ENCODE measurements around the gene TMEM128. TPM values are rescaled to one million over a fixed set of nuclear protein-coding genes. Genes with fewer than 3 reads are reported as not detected.

The TMEM128 gene
- total and polyA plus RNA-seq, 2 of the 13 experiments (the other 11 are each of a cell fraction or from before 2014, with no cell fraction given): 19.4 to 27.9 TPM

- Histone ChIP-seq H3K4me3 (replicated peaks in 1 of 3; ENCODE audit: insufficient read depth in 1 of 3, low read depth in 2 of 3, low read length in 3 of 3) (no peak overlapping the region), H3K27ac (ENCODE audit: extremely low read length, insufficient read depth, low read length) (no peak overlapping the region), H3K4me1 (ENCODE audit: insufficient read depth, low read length) (no peaks in the 10 kb centered on the region), H3K4me2 (ENCODE audit: low read depth, low read length) (no peak overlapping the region), H3K79me2 (ENCODE audit: insufficient read depth, low read length) (no peaks in the 10 kb centered on the region), H3K9ac (ENCODE audit: insufficient read depth, low read depth, low read length) (no peak overlapping the region), H4K20me1 (ENCODE audit: insufficient read depth, low read length) (no peaks in the 10 kb centered on the region), H2AFZ (ENCODE audit: low read length) (no peak overlapping the region), H3K27me3 (ENCODE audit: control insufficient read depth in 1 of 2, insufficient read depth in 2 of 2, low read length in 2 of 2) (no peaks in the 10 kb centered on the region), H3K36me3 (replicated peaks in 1 of 2; ENCODE audit: control insufficient read depth in 1 of 2, insufficient read depth in 2 of 2, low read length in 2 of 2) (peaks cover 35 to 78% of the 10 kb centered on the region in 2 experiments), H3K9me3 (ENCODE audit: low read length) (no peaks in the 10 kb centered on the region)
- TF ChIP-seq THAP11 (CRISPR knock-in tag; IDR thresholded peaks at IDR 0.05): no peak
- TF ChIP-seq, protein P1, sequence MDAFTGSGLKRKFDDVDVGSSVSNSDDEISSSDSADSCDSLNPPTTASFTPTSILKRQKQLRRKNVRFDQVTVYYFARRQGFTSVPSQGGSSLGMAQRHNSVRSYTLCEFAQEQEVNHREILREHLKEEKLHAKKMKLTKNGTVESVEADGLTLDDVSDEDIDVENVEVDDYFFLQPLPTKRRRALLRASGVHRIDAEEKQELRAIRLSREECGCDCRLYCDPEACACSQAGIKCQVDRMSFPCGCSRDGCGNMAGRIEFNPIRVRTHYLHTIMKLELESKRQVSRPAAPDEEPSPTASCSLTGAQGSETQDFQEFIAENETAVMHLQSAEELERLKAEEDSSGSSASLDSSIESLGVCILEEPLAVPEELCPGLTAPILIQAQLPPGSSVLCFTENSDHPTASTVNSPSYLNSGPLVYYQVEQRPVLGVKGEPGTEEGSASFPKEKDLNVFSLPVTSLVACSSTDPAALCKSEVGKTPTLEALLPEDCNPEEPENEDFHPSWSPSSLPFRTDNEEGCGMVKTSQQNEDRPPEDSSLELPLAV (CRISPR knock-in tag; conservative IDR thresholded peaks at IDR 0.05; ENCODE audit: low read depth): no peak
- no peak for TF ChIP-seq NFE2 (CRISPR knock-in tag; IDR thresholded peaks at IDR 0.05)
- TF ChIP-seq, protein P2, sequence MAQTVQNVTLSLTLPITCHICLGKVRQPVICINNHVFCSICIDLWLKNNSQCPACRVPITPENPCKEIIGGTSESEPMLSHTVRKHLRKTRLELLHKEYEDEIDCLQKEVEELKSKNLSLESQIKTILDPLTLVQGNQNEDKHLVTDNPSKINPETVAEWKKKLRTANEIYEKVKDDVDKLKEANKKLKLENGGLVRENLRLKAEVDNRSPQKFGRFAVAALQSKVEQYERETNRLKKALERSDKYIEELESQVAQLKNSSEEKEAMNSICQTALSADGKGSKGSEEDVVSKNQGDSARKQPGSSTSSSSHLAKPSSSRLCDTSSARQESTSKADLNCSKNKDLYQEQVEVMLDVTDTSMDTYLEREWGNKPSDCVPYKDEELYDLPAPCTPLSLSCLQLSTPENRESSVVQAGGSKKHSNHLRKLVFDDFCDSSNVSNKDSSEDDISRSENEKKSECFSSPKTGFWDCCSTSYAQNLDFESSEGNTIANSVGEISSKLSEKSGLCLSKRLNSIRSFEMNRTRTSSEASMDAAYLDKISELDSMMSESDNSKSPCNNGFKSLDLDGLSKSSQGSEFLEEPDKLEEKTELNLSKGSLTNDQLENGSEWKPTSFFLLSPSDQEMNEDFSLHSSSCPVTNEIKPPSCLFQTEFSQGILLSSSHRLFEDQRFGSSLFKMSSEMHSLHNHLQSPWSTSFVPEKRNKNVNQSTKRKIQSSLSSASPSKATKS (CRISPR knock-in tag; IDR thresholded peaks at IDR 0.05): no peak
- no peak for TF ChIP-seq MLXIP (CRISPR knock-in tag; IDR thresholded peaks at IDR 0.05; ENCODE audit: borderline replicate concordance)
- no peak for TF ChIP-seq MAFK (conservative IDR thresholded peaks at IDR 0.05 in 1 of 2, IDR thresholded peaks at IDR 0.05 in 1 of 2; ENCODE audit: low read length in 2 of 2)
- TF ChIP-seq ZNF3 (CRISPR knock-in tag; IDR thresholded peaks at IDR 0.05): no peak
- TF ChIP-seq NR2F1 (CRISPR knock-in tag; IDR thresholded peaks at IDR 0.05): no peak
- WGBS (ENCODE audit: low lambda C conversion rate): 99% methylated on average over 14 of the region's 14 CpGs
- ATAC-seq (no peak), FAIRE-seq (no peak), DNase-seq (ENCODE audit: low spot score) (no peak)
- in situ Hi-C loops (cut with HindIII; ENCODE audit: extremely low pct_ligation_motif_present, low pct_unique_long_range_greater_than_20kb) (no loop called here), intact Hi-C loops (cut with micrococcal nuclease; ENCODE audit: unreplicated experiment) (no loop called here)
- BruUV-seq (replicated peaks): no TSS peak
- CTCF ChIA-PET (ENCODE audit: low intra/inter-chr PET ratio, low total read pairs): no interaction called here
- POLR2A ChIA-PET: no interaction called here
These were observed 26.2 kb upstream of the TMEM128 start for GRCh38 chr4:4274226-4274625.

Measured in HepG2 (cell line).